UCSD-AML1 (cell line): ENCODE results near the gene HSFX3.
"Not testable (repeated sequence)": the region's sequence is repeated elsewhere in the genome, so short reads cannot be mapped to it uniquely, and the experiment has no call there.

ENCODE experiments used
- DNase-seq: peaks from one replicate; lab custom pipeline; 2025; ENCODE audit not compliant: unreplicated experiment; lab: John Stamatoyannopoulos, UW

HSFX3 gene

DNA sequence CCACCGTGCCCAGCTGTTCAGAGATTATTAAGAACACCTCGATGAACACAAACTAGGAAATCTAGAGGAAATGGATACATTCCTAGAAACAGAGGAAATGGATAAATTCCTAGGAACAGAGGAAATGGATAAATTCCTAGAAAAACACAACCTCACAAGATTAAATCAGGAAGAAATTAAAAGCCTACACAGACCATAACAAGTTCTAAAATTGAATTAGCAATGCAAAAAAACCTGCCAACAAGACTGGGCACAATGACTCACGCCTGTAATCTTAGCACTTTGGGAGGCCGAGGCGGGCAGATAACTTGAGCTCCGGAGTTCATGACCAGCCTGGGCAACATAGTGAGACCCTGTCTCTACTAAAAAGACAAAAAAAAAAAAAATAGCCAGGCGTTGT is 31.5 kb downstream of the HSFX3 start:
- DNase-seq = no peak

DNA sequence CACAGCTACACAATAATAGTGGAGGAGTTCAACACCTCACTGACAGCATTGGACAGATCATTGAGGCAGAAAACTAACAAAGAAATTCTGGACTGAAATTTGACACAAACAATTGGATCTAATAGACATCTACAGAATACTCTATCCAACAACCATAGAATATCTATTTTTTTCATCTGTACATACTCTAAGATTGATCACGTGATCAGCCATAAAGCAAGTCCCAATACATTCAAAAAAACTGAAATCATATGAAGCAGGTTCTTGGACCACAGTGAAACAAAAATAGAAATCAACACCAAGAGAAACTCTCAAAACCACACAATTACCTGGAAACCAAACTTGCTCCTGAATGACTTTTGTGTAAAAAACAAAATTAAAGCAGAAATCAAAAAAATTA is 32.4 kb downstream of the HSFX3 start:
- DNase-seq = no peak

DNA sequence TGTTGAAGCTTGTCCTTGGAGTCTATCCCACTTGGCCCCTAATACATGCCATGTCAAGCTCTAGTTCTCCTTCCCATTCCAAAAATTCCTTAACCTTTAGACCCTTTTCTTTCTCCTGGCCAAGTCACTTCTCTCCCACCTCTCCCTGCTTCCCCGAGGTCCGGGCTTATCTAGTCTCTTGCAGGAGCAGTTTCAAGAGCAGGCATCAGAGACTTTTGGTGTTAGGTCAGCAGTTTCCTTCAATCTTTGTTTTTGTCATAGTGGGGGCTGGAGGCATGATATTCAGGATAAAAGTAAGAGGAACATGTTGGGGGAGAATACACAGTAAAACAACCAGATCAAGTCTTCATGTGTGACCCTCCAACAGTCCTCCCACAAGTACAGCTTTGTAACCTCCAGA is 33.1 kb downstream of the HSFX3 start:
- DNase-seq = no peak

DNA sequence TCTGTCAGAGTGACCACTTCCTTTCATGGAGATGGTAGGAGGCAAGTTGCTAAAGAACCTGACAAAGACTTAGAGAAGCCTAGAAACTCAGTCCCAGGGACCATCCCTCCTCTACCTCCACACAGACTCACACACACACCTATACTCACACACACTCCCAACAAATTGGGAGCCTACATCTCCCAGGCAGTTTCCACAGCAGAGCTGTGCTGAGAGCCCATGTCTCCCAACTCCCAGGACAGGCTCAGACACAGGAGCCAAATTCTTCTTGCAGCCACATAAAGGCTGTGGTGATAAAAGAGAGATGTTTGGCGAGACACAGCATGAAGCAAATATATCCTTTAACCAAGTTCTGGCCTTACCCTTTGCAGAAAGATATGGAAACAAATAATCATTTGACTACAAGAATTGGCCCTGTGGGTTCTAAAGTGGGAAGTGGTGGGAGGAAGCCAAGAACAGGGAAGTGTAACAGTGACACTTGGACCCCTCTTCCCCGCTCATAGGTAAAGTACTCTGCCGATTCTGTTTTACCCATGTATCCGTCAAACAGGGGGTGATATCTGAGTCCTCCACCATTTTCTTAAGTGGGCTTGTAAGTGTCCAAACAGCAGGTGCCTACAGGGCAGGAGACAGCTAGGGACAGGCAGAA is 33.6 kb downstream of the HSFX3 start:
- DNase-seq = no peak

DNA sequence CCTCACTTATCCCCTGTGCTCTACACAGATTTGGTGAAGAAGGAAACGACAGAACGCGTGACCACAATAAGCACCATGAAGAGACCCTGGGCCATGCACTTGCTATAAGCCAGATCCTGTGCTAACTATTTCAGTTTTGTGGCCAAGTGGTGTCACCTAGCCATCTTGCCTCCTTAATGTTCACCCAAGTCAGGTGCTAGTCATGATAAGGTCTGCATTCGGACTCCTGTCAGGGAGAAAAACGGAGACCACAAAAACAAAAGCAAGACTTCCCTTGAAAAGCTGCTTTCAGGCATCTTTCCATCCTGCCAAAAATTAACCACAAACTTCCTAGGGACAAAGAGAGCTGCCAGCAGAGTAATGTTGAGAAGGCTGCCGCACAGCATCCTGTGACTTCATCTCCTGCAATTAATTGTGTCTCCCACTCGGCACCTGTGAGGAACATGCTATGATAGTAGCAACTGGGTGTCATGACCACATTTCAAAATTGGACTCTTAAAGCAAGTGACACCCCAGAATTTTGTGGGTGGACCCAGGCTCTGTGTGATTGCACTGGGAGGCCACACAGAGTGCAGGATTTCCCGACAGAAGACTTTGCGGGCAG is 35.8 kb downstream of the HSFX3 start:
- DNase-seq = peak; percentile 62

DNA sequence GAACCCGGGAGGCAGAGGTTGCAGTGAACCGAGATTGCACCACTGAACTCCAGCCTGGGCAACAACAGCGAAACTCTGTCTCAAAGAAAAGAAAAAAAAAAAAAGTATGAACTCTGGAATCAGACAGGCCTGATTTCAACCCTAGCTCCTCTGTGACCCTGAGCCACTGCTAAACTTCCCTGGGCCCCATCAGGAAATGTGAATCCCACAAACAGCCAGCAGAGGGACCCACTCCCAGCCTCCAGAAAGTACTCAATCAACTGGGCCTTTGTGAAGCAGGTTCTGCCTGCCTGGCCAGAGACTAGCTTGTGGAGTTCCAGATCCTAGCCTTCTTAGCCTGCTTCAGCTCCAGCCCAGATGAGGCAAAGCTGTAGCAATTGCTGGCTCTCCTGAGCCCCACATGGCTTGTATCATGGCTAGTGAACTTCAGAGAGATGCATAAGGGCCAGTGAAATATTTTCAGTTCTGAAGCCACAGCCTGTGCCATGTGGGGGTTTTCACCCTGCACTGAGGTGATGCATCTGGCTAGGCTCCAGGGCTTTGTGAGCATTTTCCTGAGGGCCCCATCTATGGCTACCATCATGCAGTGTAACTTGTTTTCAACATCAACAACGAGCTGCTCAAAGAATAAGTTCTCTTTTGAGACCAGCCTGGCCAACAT is 37.4 kb downstream of the HSFX3 start:
- peak; percentile 67 for DNase-seq

DNA sequence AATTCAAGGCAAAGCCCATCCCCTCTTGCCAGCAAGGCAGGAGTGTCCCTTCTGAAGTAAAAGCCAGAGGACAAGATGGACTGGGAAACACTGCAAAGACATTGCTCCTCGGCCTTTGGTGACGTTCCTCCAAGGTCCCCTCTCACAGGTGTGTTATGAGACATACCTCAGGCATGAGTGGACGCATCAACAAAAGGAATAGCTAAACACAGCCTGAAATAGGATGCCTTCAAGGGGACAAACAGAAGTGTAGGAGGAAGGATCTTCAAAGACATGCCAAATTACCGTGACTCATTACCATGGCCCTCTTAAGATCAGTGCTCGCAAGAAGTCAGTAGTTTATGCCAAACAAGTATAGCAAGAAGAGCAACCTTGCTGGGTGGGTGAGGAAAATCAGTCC is 38.6 kb downstream of the HSFX3 start:
- DNase-seq = no peak

DNA sequence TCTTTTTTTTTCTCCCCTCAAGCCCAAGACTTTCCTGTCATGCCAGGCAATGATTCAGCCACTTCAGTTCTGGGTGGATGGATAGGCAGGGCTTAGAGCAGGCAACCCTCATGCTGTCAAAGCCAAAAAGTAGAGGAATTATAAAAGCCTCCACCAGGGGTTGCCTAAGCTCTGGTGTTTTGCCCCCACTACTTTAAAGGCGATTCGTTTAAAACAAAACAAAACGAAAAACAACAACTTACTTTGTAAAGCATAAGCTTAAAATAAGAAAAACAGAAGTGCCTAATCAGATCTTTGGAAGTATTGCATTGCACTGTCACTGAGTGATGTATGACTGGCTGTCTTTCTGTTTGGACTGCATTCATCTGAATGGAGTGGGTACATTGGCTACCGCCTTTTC is 39.3 kb downstream of the HSFX3 start:
- DNase-seq = no peak

DNA sequence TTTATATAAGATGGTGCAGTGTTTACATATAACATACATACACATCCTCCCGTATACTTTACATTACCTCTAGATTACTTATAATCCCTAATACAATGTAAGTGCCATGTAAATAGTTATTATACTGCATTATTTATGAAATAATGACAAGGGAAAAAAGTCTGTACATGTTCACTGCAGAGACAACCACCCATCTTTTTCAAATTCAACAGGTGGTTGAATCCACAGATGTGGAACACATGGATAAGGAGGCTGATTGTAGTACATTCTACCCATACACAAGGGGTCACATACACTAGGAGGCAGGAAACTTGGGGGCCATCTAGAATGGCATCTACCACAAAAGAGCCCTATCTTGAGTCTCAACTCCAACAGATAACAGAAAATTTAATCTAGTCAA is 41.3 kb downstream of the HSFX3 start:
- DNase-seq = no peak

DNA sequence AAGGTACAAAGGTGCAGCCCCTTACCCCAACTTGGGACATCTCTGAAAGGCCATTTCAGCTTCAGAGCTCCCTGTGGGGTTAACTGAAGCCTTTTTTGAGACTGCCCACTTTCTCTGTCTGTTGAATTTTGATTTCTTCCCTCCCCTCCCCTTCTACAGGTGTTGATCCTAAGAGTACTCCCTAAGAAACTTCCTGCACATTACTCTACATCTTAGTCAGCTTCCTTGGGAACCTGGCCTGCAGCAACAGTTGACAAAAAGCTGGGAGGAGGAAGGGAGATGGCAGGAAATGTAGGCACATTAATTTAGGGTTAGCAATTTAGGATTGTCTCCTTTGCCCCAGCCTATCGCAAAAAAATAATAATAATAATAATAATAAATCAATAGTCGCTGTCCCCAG is 43.4 kb downstream of the HSFX3 start:
- DNase-seq = no peak

DNA sequence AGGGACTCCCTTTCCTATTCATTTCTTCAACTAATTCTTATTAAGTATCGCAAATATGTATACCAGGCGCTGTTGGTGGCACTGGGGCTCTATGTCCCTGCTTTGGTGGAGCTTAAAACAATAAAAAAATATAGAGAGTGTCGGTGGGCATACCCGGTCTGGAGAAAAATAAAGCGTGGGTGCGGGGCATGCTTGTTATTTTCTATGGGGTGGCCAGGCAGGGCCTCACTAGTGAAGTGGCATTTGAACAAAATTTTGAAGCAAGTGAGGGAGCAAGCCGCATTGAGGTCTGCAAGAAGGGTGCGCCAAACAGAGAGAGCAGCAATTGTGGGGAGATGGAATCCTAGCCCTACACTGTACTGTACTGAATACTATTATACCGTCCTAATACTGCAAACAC is 44.1 kb downstream of the HSFX3 start:
- DNase-seq = no peak

DNA sequence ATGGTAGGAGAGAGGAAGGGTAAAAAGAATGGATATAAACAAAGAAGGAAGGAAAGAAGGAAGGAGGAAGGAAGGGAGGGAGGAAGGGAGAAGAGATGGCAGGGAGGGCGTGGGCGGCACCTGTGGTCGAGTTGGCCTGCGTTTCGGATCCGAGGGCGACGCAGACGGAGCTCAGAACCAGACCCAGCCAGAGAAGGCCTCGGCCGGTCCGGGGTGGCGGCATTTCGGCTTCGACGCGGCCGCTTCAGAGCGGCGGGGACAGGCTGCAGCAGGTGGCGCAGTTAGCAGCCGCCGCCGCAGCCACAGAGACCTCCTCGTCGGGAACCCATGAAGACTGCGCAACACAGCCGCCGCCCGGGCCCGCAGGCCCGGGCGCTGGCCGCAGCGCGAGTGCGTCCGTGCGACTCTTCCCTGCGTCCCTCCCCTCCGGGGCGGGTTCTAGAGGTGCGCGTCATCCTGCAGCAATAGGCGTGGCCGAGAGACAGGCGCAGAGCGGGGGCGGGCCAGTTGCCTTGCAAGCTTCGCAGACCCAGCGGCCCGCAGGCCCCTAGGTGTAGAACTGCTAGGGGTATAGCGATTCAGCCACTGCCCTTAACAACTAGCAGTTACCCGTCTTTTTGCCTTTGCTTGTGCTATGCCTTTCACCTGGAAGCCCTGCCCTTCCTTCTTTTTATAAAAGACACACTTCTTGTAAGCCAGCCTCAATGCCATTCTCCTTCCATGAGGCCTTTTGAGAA is 44.6 kb downstream of the HSFX3 start, which contains the start of gene IDS:
IDS (minus strand) TSS at position 392 of the 737 bp plus-strand sequence; CDS start at position 223, 169 bp downstream.
- peak; percentile 86 for DNase-seq

DNA sequence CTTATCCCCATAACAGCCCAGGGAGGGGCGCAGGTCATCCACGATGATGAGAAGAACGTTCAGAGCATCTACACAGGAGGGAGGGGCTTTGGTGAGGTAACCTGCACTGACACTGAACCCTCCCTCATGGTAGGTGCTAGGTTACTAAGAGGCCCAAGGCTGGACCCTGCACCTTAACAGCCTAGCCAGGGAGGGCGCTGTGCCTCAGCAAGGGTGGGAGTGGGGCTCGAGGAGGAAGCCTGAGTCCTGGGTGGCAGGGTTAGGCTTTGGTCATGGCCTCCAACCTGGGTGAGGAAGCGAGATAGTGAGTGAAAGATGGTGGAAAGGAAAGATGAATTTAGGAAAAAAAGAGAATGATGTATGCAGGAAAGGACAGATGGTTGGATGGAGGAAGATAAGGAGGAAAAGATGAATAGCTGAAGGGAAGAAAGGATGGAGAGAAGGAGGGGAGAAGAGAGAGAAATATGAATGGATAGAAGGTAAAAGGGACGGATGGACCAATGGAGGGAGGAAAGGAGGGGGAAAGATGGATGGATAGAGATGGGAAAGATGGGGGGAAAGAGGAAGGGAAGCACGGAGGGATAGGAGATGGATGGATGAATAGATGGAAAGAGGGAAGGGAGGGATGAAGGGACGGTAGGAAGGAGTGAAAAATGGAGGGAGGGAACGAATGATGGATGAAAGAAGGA is 45.4 kb downstream of the HSFX3 start:
- peak; percentile 65 for DNase-seq

DNA sequence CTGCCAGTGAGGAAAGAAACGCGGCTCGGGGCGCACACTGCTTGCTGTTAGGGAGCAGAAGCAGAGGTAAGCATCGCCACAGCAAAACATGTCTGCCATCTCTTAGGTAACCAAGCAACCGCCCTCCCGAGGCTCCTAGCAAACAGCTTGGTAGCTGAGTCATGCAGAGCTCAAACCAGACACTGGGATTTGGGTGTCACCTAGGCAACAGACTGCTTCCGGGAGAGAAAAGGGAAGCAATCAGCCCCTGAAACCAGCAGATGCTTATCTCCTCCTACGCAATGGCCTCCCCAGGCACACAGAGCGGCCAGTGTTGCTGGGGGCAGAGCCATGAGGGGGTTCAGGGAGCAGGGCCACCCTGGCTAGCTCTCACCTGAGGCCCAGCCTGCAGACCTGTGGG is 46.3 kb downstream of the HSFX3 start:
- peak; percentile 41 for DNase-seq

DNA sequence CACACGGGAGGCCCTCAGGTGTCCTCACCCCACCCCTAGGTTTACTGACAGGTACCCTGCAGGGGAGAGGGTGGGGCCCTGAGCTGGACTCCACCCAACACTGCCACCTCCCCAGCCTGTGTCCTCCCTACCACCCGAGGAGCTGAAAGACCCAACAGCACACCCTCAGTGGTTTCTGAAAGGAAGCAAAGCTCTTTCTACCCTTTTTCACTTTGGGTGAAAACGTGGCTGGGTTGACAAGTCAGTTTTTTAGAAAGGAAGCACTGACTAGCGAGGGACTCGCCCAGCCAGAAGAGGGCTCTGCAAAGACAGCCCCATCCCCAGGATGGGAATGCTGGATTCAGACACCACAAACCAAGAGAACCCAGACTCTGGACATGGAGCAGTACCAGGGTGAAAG is 46.8 kb downstream of the HSFX3 start:
- not testable (repeated sequence) for DNase-seq

DNA sequence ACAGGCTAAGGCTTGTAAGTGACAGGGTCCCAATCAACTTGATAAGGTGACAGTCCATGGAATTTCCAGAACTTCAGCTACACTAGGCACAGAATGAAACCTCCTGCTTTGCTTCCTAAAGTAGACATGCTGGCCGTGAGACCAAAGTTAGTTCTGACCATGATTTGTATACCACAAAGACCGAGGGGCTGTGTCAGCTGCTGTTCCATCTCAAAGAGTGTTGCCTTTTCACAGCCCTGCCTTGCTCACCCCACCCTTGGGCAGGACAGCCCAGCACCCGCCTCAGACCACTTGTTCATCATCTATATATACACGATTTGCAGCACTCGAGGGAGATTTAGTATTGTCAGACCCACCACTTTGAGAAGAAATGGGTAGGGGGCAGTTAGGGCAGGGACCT is 50.0 kb downstream of the HSFX3 start:
- DNase-seq = no peak

DNA sequence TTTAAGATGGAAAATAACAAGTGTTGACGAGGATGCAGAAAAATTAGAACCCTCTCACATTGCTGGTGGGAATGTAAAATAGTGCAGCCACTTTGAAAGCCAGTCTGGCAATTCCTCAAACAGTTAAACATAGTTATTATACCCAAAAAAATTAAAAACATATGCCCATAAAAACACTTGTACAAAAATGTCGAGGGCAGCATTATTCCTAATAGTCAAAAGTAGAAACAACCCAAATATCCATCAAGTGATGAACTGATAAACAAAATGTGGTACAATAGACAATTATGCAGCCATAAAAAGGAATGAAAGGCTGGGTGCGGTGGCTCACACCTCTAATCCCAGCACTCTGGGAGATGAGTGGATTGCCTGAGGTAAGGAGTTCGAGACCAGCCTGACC is 51.0 kb downstream of the HSFX3 start:
- DNase-seq = no peak
